ENCODE results near the gene PDE8B. TPM values are rescaled to one million over a fixed set of nuclear protein-coding genes. Genes with fewer than 3 reads are reported as not detected.

The PDE8B gene
- total RNA-seq, 1 donor from 2014 or later = 0.33 TPM

GRCh38 chr5:77194762-77195161 is 15.7 kb upstream of the PDE8B start:
- no peak for DNase-seq (ENCODE audit: low read depth)
- no peak for TF ChIP-seq CTCF (IDR thresholded peaks at IDR 0.05; ENCODE audit: insufficient read depth, low read length, poor library complexity, severe bottlenecking)
- Histone ChIP-seq H3K27me3 (ENCODE audit: control insufficient read depth, insufficient read depth, low read length) (no peaks in the 10 kb centered on the region), H3K36me3 (ENCODE audit: control insufficient read depth, insufficient read depth, low read length) (no peaks in the 10 kb centered on the region), H3K4me3 (ENCODE audit: low read depth, low read length) (no peak overlapping the region)

GRCh38 chr5:77197840-77198554 is 12.5 kb upstream of the PDE8B start:
- no peaks in the 10 kb centered on the region for H3K27me3 ChIP-seq (ENCODE audit: control insufficient read depth, insufficient read depth, low read length)
- H3K36me3 ChIP-seq (ENCODE audit: control insufficient read depth, insufficient read depth, low read length) = no peaks in the 10 kb centered on the region
- H3K4me3 ChIP-seq (ENCODE audit: low read depth, low read length) = no peak overlapping the region
- DNase-seq (ENCODE audit: low read depth) = no peak
- TF ChIP-seq CTCF (IDR thresholded peaks at IDR 0.05; ENCODE audit: insufficient read depth, low read length, poor library complexity, severe bottlenecking) = no peak

- H3K4me3 ChIP-seq (ENCODE audit: low read depth, low read length) = no peak overlapping the region
- H3K27me3 ChIP-seq (ENCODE audit: control insufficient read depth, insufficient read depth, low read length) = no peaks in the 10 kb centered on the region
- no peak for DNase-seq (ENCODE audit: low read depth)
- no peak for TF ChIP-seq CTCF (IDR thresholded peaks at IDR 0.05; ENCODE audit: insufficient read depth, low read length, poor library complexity, severe bottlenecking)
- no peaks in the 10 kb centered on the region for H3K36me3 ChIP-seq (ENCODE audit: control insufficient read depth, insufficient read depth, low read length)
These were observed 9.8 kb upstream of the PDE8B start for GRCh38 chr5:77200663-77201062.

GRCh38 chr5:77202145-77202544 is 8.3 kb upstream of the PDE8B start:
- DNase-seq (ENCODE audit: low read depth) = no peak
- peaks cover 3% of the 10 kb centered on the region for H3K27me3 ChIP-seq (ENCODE audit: control insufficient read depth, insufficient read depth, low read length)
- TF ChIP-seq CTCF (IDR thresholded peaks at IDR 0.05; ENCODE audit: insufficient read depth, low read length, poor library complexity, severe bottlenecking) = no peak
- no peaks in the 10 kb centered on the region for H3K36me3 ChIP-seq (ENCODE audit: control insufficient read depth, insufficient read depth, low read length)
- H3K4me3 ChIP-seq (ENCODE audit: low read depth, low read length) = no peak overlapping the region

- Histone ChIP-seq H3K27me3 (ENCODE audit: control insufficient read depth, insufficient read depth, low read length) (peaks cover 14% of the 10 kb centered on the region), H3K36me3 (ENCODE audit: control insufficient read depth, insufficient read depth, low read length) (no peaks in the 10 kb centered on the region), H3K4me3 (ENCODE audit: low read depth, low read length) (no peak overlapping the region)
- no peak for DNase-seq (ENCODE audit: low read depth)
- no peak for TF ChIP-seq CTCF (IDR thresholded peaks at IDR 0.05; ENCODE audit: insufficient read depth, low read length, poor library complexity, severe bottlenecking)
These were observed 5.5 kb upstream of the PDE8B start for GRCh38 chr5:77204967-77205366.

Measured in kidney epithelial cell (primary cell).